T-helper 1 cell treated with Interleukin-12 subunit alpha and Interleukin-12 subunit beta and Interleukin-4 antibody, amounts not matched to agents 30 μg/mL and 1 μg/mL, for 36 hours (primary cell): ENCODE data around the gene CST11.
"Not testable (repeated sequence)": the region's sequence is repeated elsewhere in the genome, so short reads cannot be mapped to it uniquely, and the experiment has no call there.

Experiments used
- H3K27ac Mint-ChIP-seq: one replicate; pipeline ENCODE4 v1.8.0; 2021; ENCODE audit warnings: mild to moderate bottlenecking, mixed read lengths
- H3K27me3 Mint-ChIP-seq: one replicate; pipeline ENCODE4 v1.8.0; 2021; ENCODE audit warnings: low read depth, mixed read lengths
- H3K36me3 Mint-ChIP-seq: one replicate; pipeline ENCODE4 v1.8.0; 2021; ENCODE audit warnings: low read depth, mixed read lengths
- H3K4me1 Mint-ChIP-seq: one replicate; pipeline ENCODE4 v1.8.0; 2021; ENCODE audit warnings: low read depth, mixed read lengths
- H3K4me3 Mint-ChIP-seq: one replicate; pipeline ENCODE4 v1.8.0; 2021; ENCODE audit warnings: mild to moderate bottlenecking, moderate library complexity, mixed read lengths
- H3K9me3 Mint-ChIP-seq: one replicate; pipeline ENCODE4 v1.8.0; 2021; ENCODE audit warnings: mixed read lengths

CST11 gene

DNA sequence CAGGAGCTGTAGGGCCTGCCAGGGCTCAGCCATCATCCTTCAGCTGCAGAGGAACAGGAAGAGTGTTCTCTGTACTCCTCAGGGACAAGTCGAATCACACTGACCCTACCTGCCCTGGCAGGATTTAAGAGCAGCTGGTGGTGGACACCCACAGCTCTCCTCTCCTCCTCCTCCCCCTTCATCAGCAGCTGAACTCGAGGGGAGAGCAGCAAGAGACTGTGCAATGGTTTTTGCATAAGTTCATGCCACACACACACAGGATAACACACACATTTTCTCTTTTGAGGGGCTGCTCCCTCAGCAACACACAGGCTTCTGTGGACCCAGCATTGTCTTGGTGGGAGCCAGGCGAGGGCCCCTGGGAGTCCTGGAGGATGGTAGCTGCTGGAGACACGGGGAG is at the start of gene CST11:
Gene CST11, minus strand, starts transcription at position 101 of the 400 bp plus-strand sequence. Its CDS starts 65 bp downstream, at position 36.
- Mint-ChIP-seq H3K27ac (no peak within 1 kb of the TSS), H3K4me3 (no peak within 1 kb of the TSS)

GRCh38 chr20:23501926-23502325 is 49.2 kb upstream of the CST11 start:
- Mint-ChIP-seq H3K36me3 (no peaks in the 10 kb centered on the region), H3K9me3 (peaks cover under 1% of the 10 kb centered on the region), H3K27me3 (no peaks in the 10 kb centered on the region), H3K27ac (no peak overlapping the region), H3K4me1 (no peaks in the 10 kb centered on the region), H3K4me3 (no peak overlapping the region)

More for the DNA sequence above, at the start of gene CST11:
- Mint-ChIP-seq H3K9me3 (no peaks in the 10 kb centered on the region), H3K27me3 (peaks cover 9% of the 10 kb centered on the region), H3K36me3 (no peaks in the 10 kb centered on the region), H3K4me1 (peaks cover 22% of the 10 kb centered on the region)

DNA sequence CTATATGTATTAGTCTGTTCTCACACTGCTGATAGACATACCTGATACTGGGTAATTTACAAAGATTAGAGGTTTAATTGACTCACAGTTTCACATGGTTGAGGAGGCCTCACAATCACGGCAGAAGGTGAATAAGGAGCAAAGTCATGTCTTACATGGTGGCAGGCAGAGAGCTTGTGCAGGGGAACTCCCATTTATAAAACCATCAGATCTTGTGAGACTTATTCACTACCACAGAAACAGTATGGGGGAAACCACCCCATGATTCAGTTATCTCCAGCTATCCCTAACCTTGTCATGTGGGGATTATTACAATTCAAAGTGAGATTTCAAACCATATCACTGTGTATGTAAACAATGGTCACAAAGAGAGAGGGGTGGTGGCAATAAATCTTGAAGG is 44.9 kb upstream of the CST11 start:
- Mint-ChIP-seq H3K4me1 (no peaks in the 10 kb centered on the region), H3K27me3 (no peaks in the 10 kb centered on the region), H3K36me3 (no peaks in the 10 kb centered on the region), H3K4me3 (no peak overlapping the region), H3K27ac (no peak overlapping the region), H3K9me3 (peaks cover 2% of the 10 kb centered on the region)

DNA sequence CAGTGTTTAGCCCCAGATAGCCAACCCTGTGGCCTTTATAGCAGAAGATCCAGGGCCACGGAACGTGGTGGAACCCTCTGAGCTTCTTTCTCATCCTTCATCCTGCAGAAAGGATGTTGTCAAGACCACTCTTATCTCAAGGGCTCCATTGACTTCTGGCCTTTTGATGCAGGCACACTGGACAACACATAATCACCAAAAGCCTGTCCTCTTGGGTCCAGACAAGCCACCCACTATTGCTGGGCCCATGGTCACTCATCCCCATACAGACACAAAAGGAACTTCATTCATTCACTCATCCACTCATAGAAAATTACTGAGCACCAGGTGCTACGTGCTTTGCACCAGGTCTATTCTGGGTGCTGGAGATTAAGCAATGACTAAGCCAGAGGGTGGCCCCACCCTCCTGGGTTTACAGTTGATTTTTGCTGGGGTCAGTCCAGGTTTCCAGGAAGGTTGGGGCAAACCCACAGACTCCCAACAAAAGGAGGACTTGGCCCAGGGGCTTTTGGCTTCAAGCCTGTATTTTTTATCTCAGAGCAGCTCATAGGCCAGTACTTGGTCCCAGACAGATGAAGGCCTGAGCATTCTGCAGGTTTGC is 40.6 kb upstream of the CST11 start:
- Mint-ChIP-seq H3K27me3 (no peaks in the 10 kb centered on the region), H3K36me3 (no peaks in the 10 kb centered on the region), H3K4me3 (no peak overlapping the region), H3K9me3 (peaks cover 2% of the 10 kb centered on the region), H3K4me1 (no peaks in the 10 kb centered on the region), H3K27ac (no peak overlapping the region)

DNA sequence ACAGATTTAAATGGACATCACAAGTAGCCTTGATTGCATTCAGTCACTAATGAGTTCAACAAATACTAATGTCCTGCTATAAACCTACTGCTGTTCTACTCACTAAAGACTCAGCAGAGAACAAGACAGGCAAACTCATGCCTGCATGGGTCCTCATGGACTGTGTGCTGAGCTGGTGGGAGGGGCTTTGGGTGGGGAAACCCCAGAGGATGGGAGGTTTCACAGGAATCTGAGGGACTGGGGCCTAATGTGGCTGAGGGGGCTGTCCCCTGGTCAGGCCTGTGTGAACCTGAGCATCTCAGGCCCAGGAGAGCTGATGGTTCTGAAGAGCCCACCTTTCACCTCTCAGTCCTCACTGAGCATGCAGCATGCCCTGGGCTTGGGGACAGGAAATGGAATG is 39.6 kb upstream of the CST11 start:
- peaks cover 2% of the 10 kb centered on the region for H3K9me3 Mint-ChIP-seq
- no peaks in the 10 kb centered on the region for H3K4me1 Mint-ChIP-seq
- H3K27me3 Mint-ChIP-seq, result no peaks in the 10 kb centered on the region
- H3K27ac Mint-ChIP-seq, result no peak overlapping the region
- H3K4me3 Mint-ChIP-seq, result no peak overlapping the region
- no peaks in the 10 kb centered on the region for H3K36me3 Mint-ChIP-seq

- H3K27ac Mint-ChIP-seq, result no peak within 1 kb of the TSS
- no peaks in the 10 kb centered on the region for H3K4me1 Mint-ChIP-seq
These were observed 38.1 kb upstream of the CST11 start, which contains the start of gene CST8 for GRCh38 chr20:23490817-23491216. Gene CST8 (plus strand): TSS chr20:23491117. CDS start chr20:23491668, 551 bp downstream.

GRCh38 chr20:23488996-23489395 is 36.3 kb upstream of the CST11 start:
- Mint-ChIP-seq H3K27me3 (peaks cover 2% of the 10 kb centered on the region), H3K4me3 (no peak overlapping the region), H3K9me3 (no peaks in the 10 kb centered on the region), H3K36me3 (no peaks in the 10 kb centered on the region), H3K4me1 (no peaks in the 10 kb centered on the region), H3K27ac (no peak overlapping the region)

More at GRCh38 chr20:23490817-23491216, 38.1 kb upstream of the CST11 start, which contains the start of gene CST8:
- H3K27me3 Mint-ChIP-seq, result no peaks in the 10 kb centered on the region
- H3K9me3 Mint-ChIP-seq, result no peaks in the 10 kb centered on the region
- H3K36me3 Mint-ChIP-seq, result no peaks in the 10 kb centered on the region
- H3K4me3 Mint-ChIP-seq, result no peak within 1 kb of the TSS

DNA sequence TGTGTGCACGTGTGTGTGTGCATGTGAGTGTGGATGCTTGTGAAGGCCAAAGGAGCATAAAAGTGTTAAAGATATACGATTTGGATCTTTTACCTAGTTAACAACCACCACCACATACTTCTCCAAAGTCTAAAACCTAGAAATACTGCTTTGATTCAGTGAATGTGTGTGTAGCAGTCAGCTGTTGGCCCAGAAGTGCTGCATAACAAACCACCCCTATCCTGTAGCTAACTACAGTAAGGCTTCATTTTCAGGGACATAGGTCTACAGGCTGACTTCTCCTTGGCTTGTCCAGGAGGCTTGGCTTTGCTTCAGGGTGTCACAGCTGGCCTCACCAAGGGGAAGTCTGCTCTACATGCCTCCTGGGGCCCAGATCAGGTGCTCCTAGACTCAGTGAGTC is 35.8 kb upstream of the CST11 start:
- H3K36me3 Mint-ChIP-seq, result no peaks in the 10 kb centered on the region
- H3K9me3 Mint-ChIP-seq, result no peaks in the 10 kb centered on the region
- H3K27ac Mint-ChIP-seq, result no peak overlapping the region
- H3K4me3 Mint-ChIP-seq, result no peak overlapping the region
- peaks cover 3% of the 10 kb centered on the region for H3K27me3 Mint-ChIP-seq
- H3K4me1 Mint-ChIP-seq, result no peaks in the 10 kb centered on the region

DNA sequence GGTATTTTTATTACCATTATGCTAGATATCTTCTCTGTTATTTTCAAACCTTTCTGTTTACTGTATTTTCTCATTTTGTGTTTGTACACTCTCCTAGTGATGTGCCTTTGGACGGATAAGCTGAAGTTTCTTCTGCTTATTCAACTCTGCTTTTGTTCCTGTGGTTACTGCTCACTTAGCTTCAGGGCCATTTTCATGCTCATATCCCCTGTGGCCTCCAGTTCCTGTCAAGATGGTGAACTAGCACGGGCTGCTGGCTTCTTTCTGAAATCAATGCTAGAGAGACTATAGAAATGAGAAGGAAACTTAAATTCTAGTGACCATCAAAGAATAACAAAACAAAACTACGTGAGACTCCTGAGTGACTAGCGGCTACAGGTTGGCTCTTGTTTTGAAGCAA is 31.4 kb upstream of the CST11 start:
- Mint-ChIP-seq H3K9me3 (no peaks in the 10 kb centered on the region), H3K27ac (no peak overlapping the region), H3K4me3 (no peak overlapping the region), H3K4me1 (no peaks in the 10 kb centered on the region), H3K27me3 (peaks cover 10% of the 10 kb centered on the region), H3K36me3 (no peaks in the 10 kb centered on the region)

- Mint-ChIP-seq H3K4me1 (no peaks in the 10 kb centered on the region), H3K27ac (no peak overlapping the region), H3K27me3 (peaks cover 10% of the 10 kb centered on the region), H3K36me3 (no peaks in the 10 kb centered on the region), H3K4me3 (no peak overlapping the region), H3K9me3 (no peaks in the 10 kb centered on the region)
These were observed 29.5 kb upstream of the CST11 start for GRCh38 chr20:23482138-23482537.

DNA sequence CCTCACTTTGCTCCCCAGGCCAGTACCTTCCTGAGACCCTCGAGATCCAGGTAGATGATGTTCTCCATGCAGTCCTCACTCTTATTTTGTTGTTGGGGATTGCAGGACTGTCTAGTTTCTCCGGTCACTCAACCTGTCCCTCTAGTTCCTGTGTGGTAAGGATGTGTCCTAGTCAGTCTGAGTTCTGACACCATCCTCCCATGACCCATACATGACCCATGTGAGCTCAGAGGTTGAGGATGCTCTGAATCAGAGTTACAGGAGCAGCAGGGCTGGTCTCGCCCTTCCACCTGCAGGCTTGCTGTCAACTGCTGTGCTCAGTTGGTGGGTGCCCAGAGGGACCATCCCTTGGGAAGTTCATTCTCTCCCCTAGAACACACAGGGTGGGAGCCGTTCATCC is 26.4 kb upstream of the CST11 start:
- H3K27me3 Mint-ChIP-seq, result peaks cover 9% of the 10 kb centered on the region
- H3K9me3 Mint-ChIP-seq, result no peaks in the 10 kb centered on the region
- H3K4me1 Mint-ChIP-seq, result no peaks in the 10 kb centered on the region
- H3K4me3 Mint-ChIP-seq, result no peak overlapping the region
- H3K36me3 Mint-ChIP-seq, result no peaks in the 10 kb centered on the region
- H3K27ac Mint-ChIP-seq, result no peak overlapping the region

DNA sequence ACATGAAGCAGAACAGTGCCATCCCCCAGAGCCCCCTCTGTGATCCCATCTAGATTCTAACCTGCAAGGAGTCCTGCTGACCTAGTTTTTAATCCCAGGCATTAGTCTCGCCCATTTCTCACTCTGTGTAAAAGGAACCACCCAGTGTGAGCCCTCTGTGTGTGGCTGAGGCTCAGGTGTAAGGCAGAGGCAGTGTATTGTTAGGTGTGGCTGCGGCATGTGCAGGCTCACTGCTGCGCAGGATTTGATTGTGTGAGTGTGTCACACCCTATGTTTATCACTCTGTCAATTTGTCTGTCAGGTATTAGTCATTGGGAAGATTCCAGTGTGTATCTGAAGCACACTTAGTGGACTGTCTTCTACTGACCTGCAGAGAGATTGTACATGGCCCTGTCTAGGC is 24.5 kb upstream of the CST11 start:
- Mint-ChIP-seq H3K4me3 (no peak overlapping the region), H3K27ac (no peak overlapping the region), H3K9me3 (no peaks in the 10 kb centered on the region), H3K4me1 (no peaks in the 10 kb centered on the region), H3K27me3 (peaks cover 8% of the 10 kb centered on the region), H3K36me3 (no peaks in the 10 kb centered on the region)

- no peaks in the 10 kb centered on the region for H3K9me3 Mint-ChIP-seq
- H3K4me1 Mint-ChIP-seq, result no peaks in the 10 kb centered on the region
- H3K4me3 Mint-ChIP-seq, result no peak overlapping the region
- no peak overlapping the region for H3K27ac Mint-ChIP-seq
- no peaks in the 10 kb centered on the region for H3K36me3 Mint-ChIP-seq
- peaks cover 3% of the 10 kb centered on the region for H3K27me3 Mint-ChIP-seq
These were observed 23.5 kb upstream of the CST11 start for GRCh38 chr20:23476015-23476754.

- Mint-ChIP-seq H3K27ac (no peak overlapping the region), H3K27me3 (peaks cover 3% of the 10 kb centered on the region), H3K4me3 (no peak overlapping the region), H3K9me3 (no peaks in the 10 kb centered on the region), H3K36me3 (no peaks in the 10 kb centered on the region), H3K4me1 (no peaks in the 10 kb centered on the region)
These were observed 22.7 kb upstream of the CST11 start for GRCh38 chr20:23475395-23475794.

DNA sequence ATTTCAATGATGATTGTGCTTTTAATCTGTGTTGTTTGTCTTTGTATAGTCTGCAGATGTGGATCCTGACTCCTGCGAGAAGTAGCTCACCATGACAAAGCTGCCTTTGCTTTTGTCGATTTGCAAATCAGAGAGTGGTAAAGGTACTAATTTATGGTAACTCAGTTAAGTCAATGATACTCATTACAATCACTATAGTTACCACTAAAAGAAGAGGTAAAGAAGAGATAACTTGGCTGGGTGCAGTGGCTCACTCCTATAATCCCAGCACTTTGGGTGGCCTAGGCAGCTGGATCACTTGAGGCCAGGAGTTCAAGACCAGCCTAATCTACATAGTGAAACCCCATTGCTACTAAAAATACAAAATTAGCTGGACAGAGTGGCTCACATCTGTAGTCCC is 20.6 kb upstream of the CST11 start:
- H3K27ac Mint-ChIP-seq, H3K9me3 Mint-ChIP-seq, H3K4me3 Mint-ChIP-seq, H3K4me1 Mint-ChIP-seq, H3K27me3 Mint-ChIP-seq, H3K36me3 Mint-ChIP-seq: not testable (repeated sequence)
